ENCODE results near the gene ABCC1.

ABCC1 gene

DNA sequence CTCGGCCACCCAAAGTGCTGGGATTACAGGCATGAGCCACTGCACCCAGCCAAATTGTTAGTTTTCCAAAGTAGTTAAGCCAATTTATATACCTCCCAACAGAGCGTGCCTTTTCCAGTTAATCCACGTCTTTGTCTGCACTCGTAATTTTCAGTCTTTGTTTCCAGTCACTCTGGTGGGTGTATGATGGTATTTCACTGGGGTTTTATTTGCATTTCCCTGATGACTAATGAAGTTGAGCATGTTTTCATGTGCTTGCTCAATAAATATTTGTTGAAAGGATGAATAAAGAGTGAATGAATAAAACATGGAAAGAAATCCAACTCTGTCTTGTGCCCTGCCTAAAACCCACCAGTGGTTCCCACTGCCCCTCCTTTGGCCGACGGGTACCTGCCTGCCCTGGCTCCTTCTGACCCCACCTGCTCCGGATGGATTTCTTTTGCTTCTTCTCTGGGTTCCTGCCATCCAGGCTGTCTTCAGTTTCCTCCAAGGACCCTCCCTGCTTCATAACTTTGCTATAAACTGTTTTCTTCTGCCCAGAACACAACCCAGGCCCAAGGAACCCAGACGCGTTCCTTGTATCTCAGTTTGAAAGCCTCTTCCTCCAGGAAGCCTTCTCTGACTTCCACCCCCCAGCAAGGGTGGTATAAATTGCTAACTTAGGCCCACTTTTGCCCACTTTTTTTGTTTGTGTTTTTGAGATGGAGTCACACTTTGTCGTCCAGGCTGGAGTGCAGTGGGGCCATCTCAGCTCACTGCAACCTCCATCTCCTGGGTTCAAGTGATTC is 3.0 kb upstream of the ABCC1 start:
- no peak overlapping the region for H4K12ac ChIP-seq (ENCODE audit: low read depth, low read length)
- peaks cover 5 to 11% of the 10 kb centered on the region in 2 experiments for H3K4me1 ChIP-seq (ENCODE audit: control insufficient read depth in 1 of 2, insufficient read depth in 2 of 2, low read length in 2 of 2)
- peaks cover 8% of the 10 kb centered on the region for H3K79me2 ChIP-seq (ENCODE audit: control insufficient read depth, insufficient read depth, low read length, poor library complexity)
- no peak overlapping the region for H3K14ac ChIP-seq (ENCODE audit: low read length)
- WGBS (ENCODE audit: extremely low coverage, insufficient coverage, insufficient read length): no CpG with 5 or more reads among the region's 10 CpGs
- no peak overlapping the region for H4K91ac ChIP-seq (ENCODE audit: low read depth, low read length)
- no peaks in the 10 kb centered on the region for H3K9me3 ChIP-seq (ENCODE audit: insufficient read depth, low read depth, low read length)
- H3K79me1 ChIP-seq (ENCODE audit: low read length): peaks cover 10% of the 10 kb centered on the region
- no peak overlapping the region for H2BK120ac ChIP-seq (ENCODE audit: insufficient read depth, low read length, poor library complexity)
- no peak overlapping the region for H3K23ac ChIP-seq (ENCODE audit: low read length)
- H3K27me3 ChIP-seq (ENCODE audit: insufficient read depth, low read length): no peaks in the 10 kb centered on the region
- H3K9ac ChIP-seq (ENCODE audit: low read length): no peak overlapping the region
- H3K27ac ChIP-seq (ENCODE audit: low read depth, low read length): no peak overlapping the region
- no peaks in the 10 kb centered on the region for H3K36me3 ChIP-seq (ENCODE audit: control insufficient read depth in 1 of 2, insufficient read depth in 2 of 2, low read length in 2 of 2)
- no peak overlapping the region for H2AFZ ChIP-seq (ENCODE audit: insufficient read depth, low read length, poor library complexity)
- H2BK12ac ChIP-seq (ENCODE audit: low read length): no peak overlapping the region
- H4K8ac ChIP-seq (ENCODE audit: low read depth, low read length): no peak overlapping the region
- H3K4me2 ChIP-seq (ENCODE audit: low read length): no peak overlapping the region
- H3K18ac ChIP-seq (ENCODE audit: low read length): no peak overlapping the region
- no peak for DNase-seq
- no peak overlapping the region for H3K4me3 ChIP-seq (ENCODE audit: low read depth, low read length)
- no peak overlapping the region for H2AK5ac ChIP-seq (ENCODE audit: low read length)
- no peak overlapping the region for H2BK5ac ChIP-seq (ENCODE audit: low read depth, low read length, poor library complexity)
- no peak overlapping the region for H3K4ac ChIP-seq (ENCODE audit: low read depth, low read length)

DNA sequence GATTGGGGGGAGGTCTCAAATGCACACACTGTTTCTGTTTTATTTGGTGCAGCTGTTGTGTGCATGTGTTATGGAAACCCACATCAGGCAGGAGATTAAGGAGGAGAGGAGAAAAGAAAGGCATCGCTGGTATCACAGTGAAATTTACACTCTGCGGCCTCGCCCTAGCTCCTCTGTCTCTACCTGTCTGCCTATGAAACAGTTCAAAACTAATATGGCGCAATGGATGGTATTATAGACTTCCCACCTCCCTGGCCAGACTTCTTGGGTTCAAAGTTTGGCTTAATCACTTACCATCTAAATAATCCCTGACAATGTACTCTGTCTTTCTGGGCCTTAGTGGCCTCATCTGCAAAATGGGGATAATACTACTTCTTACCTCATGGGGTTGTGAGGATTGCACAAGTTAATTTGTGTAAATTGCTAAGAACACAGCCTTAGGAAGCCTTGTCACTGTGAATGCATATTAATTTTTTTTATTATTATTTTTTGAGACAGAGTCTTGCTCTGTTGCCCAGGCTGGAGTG is 1.4 kb upstream of the ABCC1 start:
- H3K36me3 ChIP-seq (ENCODE audit: control insufficient read depth in 1 of 2, insufficient read depth in 2 of 2, low read length in 2 of 2): no peaks in the 10 kb centered on the region
- peaks cover 10% of the 10 kb centered on the region for H3K79me1 ChIP-seq (ENCODE audit: low read length)
- no peak overlapping the region for H3K23ac ChIP-seq (ENCODE audit: low read length)
- no peak overlapping the region for H3K27ac ChIP-seq (ENCODE audit: low read depth, low read length)
- H3K9me3 ChIP-seq (ENCODE audit: insufficient read depth, low read depth, low read length): no peaks in the 10 kb centered on the region
- H3K18ac ChIP-seq (ENCODE audit: low read length): no peak overlapping the region
- H3K27me3 ChIP-seq (ENCODE audit: insufficient read depth, low read length): no peaks in the 10 kb centered on the region
- no peak overlapping the region for H3K4me2 ChIP-seq (ENCODE audit: low read length)
- H3K4me1 ChIP-seq (ENCODE audit: control insufficient read depth in 1 of 2, insufficient read depth in 2 of 2, low read length in 2 of 2): peaks cover 5 to 11% of the 10 kb centered on the region in 2 experiments
- H3K4ac ChIP-seq (ENCODE audit: low read depth, low read length): no peak overlapping the region
- H2AFZ ChIP-seq (ENCODE audit: insufficient read depth, low read length, poor library complexity): no peak overlapping the region
- H2BK5ac ChIP-seq (ENCODE audit: low read depth, low read length, poor library complexity): no peak overlapping the region
- DNase-seq: no peak
- H2BK120ac ChIP-seq (ENCODE audit: insufficient read depth, low read length, poor library complexity): no peak overlapping the region
- H4K8ac ChIP-seq (ENCODE audit: low read depth, low read length): no peak overlapping the region
- peaks cover 8% of the 10 kb centered on the region for H3K79me2 ChIP-seq (ENCODE audit: control insufficient read depth, insufficient read depth, low read length, poor library complexity)
- H2AK5ac ChIP-seq (ENCODE audit: low read length): no peak overlapping the region
- no peak overlapping the region for H3K14ac ChIP-seq (ENCODE audit: low read length)
- peak overlapping the region; percentile 36 for H3K9ac ChIP-seq (ENCODE audit: low read length)
- H4K12ac ChIP-seq (ENCODE audit: low read depth, low read length): no peak overlapping the region
- no CpG with 5 or more reads among the region's 4 CpGs for WGBS (ENCODE audit: extremely low coverage, insufficient coverage, insufficient read length)
- H3K4me3 ChIP-seq (ENCODE audit: low read depth, low read length): no peak overlapping the region
- no peak overlapping the region for H4K91ac ChIP-seq (ENCODE audit: low read depth, low read length)
- H2BK12ac ChIP-seq (ENCODE audit: low read length): no peak overlapping the region

GRCh38 chr16:15948532-15949209 is 745 bp upstream of the ABCC1 start:
- Histone ChIP-seq H2AK5ac (ENCODE audit: low read length) (no peak overlapping the region), H3K9ac (ENCODE audit: low read length) (no peak overlapping the region), H2BK12ac (ENCODE audit: low read length) (peak overlapping the region; percentile 84), H3K79me2 (ENCODE audit: control insufficient read depth, insufficient read depth, low read length, poor library complexity) (peaks cover 8% of the 10 kb centered on the region), H3K4me1 (ENCODE audit: control insufficient read depth in 1 of 2, insufficient read depth in 2 of 2, low read length in 2 of 2) (peaks cover 5 to 11% of the 10 kb centered on the region in 2 experiments), H3K27ac (ENCODE audit: low read depth, low read length) (no peak overlapping the region), H2BK120ac (ENCODE audit: insufficient read depth, low read length, poor library complexity) (no peak overlapping the region), H3K23ac (ENCODE audit: low read length) (no peak overlapping the region), H3K27me3 (ENCODE audit: insufficient read depth, low read length) (no peaks in the 10 kb centered on the region), H3K4ac (ENCODE audit: low read depth, low read length) (no peak overlapping the region), H4K91ac (ENCODE audit: low read depth, low read length) (peak overlapping the region; percentile 59), H3K36me3 (ENCODE audit: control insufficient read depth in 1 of 2, insufficient read depth in 2 of 2, low read length in 2 of 2) (no peaks in the 10 kb centered on the region), H3K14ac (ENCODE audit: low read length) (peak overlapping the region; percentile 90), H4K12ac (ENCODE audit: low read depth, low read length) (no peak overlapping the region), H3K4me2 (ENCODE audit: low read length) (peak overlapping the region; percentile 52), H3K9me3 (ENCODE audit: insufficient read depth, low read depth, low read length) (no peaks in the 10 kb centered on the region), H2BK5ac (ENCODE audit: low read depth, low read length, poor library complexity) (no peak overlapping the region), H3K4me3 (ENCODE audit: low read depth, low read length) (peak overlapping the region; percentile 78), H3K18ac (ENCODE audit: low read length) (peak overlapping the region; percentile 80), H2AFZ (ENCODE audit: insufficient read depth, low read length, poor library complexity) (peak overlapping the region; percentile 91), H3K79me1 (ENCODE audit: low read length) (peaks cover 10% of the 10 kb centered on the region), H4K8ac (ENCODE audit: low read depth, low read length) (peak overlapping the region; percentile 82)
- WGBS (ENCODE audit: extremely low coverage, insufficient coverage, insufficient read length): no CpG with 5 or more reads among the region's 18 CpGs
- no peak for DNase-seq

DNA sequence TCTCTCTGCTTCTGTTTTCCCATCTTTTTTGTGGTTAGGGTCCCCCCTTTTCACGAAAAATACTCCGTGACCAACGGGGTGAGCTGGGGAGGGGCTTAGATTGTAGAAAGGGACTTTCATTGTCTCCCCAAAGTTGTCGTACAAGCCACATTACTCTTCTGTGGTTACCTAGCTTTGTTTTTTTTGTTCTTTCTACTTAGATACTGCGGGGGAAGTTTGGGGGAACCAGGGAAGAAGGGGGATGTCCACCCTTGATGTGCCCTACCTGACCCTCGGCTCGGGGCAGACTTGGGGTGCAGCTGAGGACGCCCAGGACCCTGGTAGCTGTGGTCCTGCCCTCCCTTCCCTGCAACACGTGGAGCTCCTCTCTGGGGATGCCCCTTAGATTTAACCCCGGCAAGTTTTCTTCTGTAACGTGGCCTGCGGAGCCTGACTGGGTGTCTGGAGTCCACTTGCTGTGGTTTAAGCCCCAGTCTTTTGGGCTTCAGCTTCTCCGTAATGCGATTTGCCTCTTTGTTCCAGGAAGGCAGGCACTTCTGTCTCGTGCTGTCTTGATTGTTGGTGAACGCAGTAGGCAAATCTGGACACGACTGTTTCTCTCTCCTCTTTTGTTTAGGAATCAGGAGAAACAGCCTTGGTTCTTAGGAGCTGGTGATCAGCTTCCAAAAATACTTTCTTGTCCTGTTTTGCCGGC is 892 bp downstream of the ABCC1 start:
- H4K91ac ChIP-seq (ENCODE audit: low read depth, low read length): peak overlapping the region; percentile 83
- H3K9ac ChIP-seq (ENCODE audit: low read length): peak overlapping the region; percentile 55
- H4K12ac ChIP-seq (ENCODE audit: low read depth, low read length): peak overlapping the region; percentile 27
- H3K4me1 ChIP-seq (ENCODE audit: control insufficient read depth in 1 of 2, insufficient read depth in 2 of 2, low read length in 2 of 2): peaks cover 5 to 11% of the 10 kb centered on the region in 2 experiments
- H3K27me3 ChIP-seq (ENCODE audit: insufficient read depth, low read length): no peaks in the 10 kb centered on the region
- no peaks in the 10 kb centered on the region for H3K36me3 ChIP-seq (ENCODE audit: control insufficient read depth in 1 of 2, insufficient read depth in 2 of 2, low read length in 2 of 2)
- no peak overlapping the region for H3K14ac ChIP-seq (ENCODE audit: low read length)
- H3K23ac ChIP-seq (ENCODE audit: low read length): no peak overlapping the region
- H3K18ac ChIP-seq (ENCODE audit: low read length): peak overlapping the region; percentile 89
- H2BK12ac ChIP-seq (ENCODE audit: low read length): peak overlapping the region; percentile 16
- H3K79me2 ChIP-seq (ENCODE audit: control insufficient read depth, insufficient read depth, low read length, poor library complexity): peaks cover 8% of the 10 kb centered on the region
- peak overlapping the region; percentile 82 for H3K4ac ChIP-seq (ENCODE audit: low read depth, low read length)
- H4K8ac ChIP-seq (ENCODE audit: low read depth, low read length): peak overlapping the region; percentile 59
- peak overlapping the region; percentile 78 for H3K4me3 ChIP-seq (ENCODE audit: low read depth, low read length)
- WGBS (ENCODE audit: extremely low coverage, insufficient coverage, insufficient read length): no CpG with 5 or more reads among the region's 18 CpGs
- H2BK5ac ChIP-seq (ENCODE audit: low read depth, low read length, poor library complexity): no peak overlapping the region
- no peaks in the 10 kb centered on the region for H3K9me3 ChIP-seq (ENCODE audit: insufficient read depth, low read depth, low read length)
- H2AFZ ChIP-seq (ENCODE audit: insufficient read depth, low read length, poor library complexity): no peak overlapping the region
- peak in 1 of 2 donors; percentile 38 for DNase-seq
- H3K4me2 ChIP-seq (ENCODE audit: low read length): peak overlapping the region; percentile 75
- H2BK120ac ChIP-seq (ENCODE audit: insufficient read depth, low read length, poor library complexity): peak overlapping the region; percentile 41
- peak overlapping the region; percentile 19 for H2AK5ac ChIP-seq (ENCODE audit: low read length)
- peaks cover 10% of the 10 kb centered on the region for H3K79me1 ChIP-seq (ENCODE audit: low read length)
- H3K27ac ChIP-seq (ENCODE audit: low read depth, low read length): no peak overlapping the region

All from trophoblast cell (in vitro differentiated cells and primary cell).